Heart left ventricle (tissue), 13 donors: ENCODE measurements around the gene ZNF823.

Experiments used
- CTCF ChIP-seq, 12 donors: fragments of 200-600 bp; sonication (generic) in 4 of 12; IDR thresholded peaks; one replicate each; pipeline versions ENCODE4 v1.5.0 to v1.8.0; 2018 to 2022; ENCODE audit warnings: antibody characterized with exemption in 12 of 12, mild to moderate bottlenecking in 5 of 12
- POLR2A ChIP-seq, 2 donors: fragments of 450-650 bp; IDR thresholded peaks; one replicate each; pipeline ENCODE4 v1.6.1; 2017; ENCODE audit warnings: antibody characterized with exemption in 2 of 2, mild to moderate bottlenecking in 2 of 2, moderate library complexity in 2 of 2
- donor health status: ischemic (EF 13 %, LVEDD 7.1; RV severe dilation, severe dysfunction).
- donor health status: DM: no; HTN: yes; CAD: no.
- donor health status: DM: no; HTN: no; CAD: no.
- donor health status: ischemic (EF 25% LVEDD 6.9; RV normal size, moderate dysfunction).
- donor health status: ischemic (EF 25% LVEDD 5.7; RV mildly dilated, moderate dysfunction).
- donor health status: ischemic (EF 35%, LVEDD 5.7; RV mildly dilated, moderate dysfunction).
- donor health status: nonischemic (EF 11% LVEDD 7.7; RV severe dilation, severe dysfunction).
- donor health status: DM: yes; HTN: yes; CAD: no.
- donor health status: PGD.
- donor health status: ischemic (EF 29% LVEDD 5.4; RV normal size, mild dysfunction).
- donor health status: nonischemic (EF 23%, LVEDD 6.1; RV moderate dilation, normal function).

GRCh38 chr19:11673608-11674041, 65.1 kb downstream of the ZNF823 start:
- TF ChIP-seq CTCF (IDR thresholded peaks at IDR 0.05) = peak; percentile 70 to 93 (median 82)
- no peak for TF ChIP-seq POLR2A (IDR thresholded peaks at IDR 0.05)
